Measurements from ENCODE around the gene POLD2.

The POLD2 gene

GRCh38 chr7:44152971-44153947 is 29.9 kb upstream of the POLD2 start:
- DNase-seq (ENCODE audit: low spot score), result no peak

- DNase-seq (ENCODE audit: low spot score), result no peak
These were observed 28.6 kb upstream of the POLD2 start for GRCh38 chr7:44151956-44152355.

GRCh38 chr7:44150966-44151941 is 27.9 kb upstream of the POLD2 start:
- no peak for DNase-seq (ENCODE audit: low spot score)

GRCh38 chr7:44150466-44150832 is 27.1 kb upstream of the POLD2 start:
- DNase-seq (ENCODE audit: low spot score), result no peak

GRCh38 chr7:44149571-44150465 is 26.5 kb upstream of the POLD2 start:
- no peak for DNase-seq (ENCODE audit: low spot score)

- DNase-seq (ENCODE audit: low spot score), result no peak
These were observed 25.7 kb upstream of the POLD2 start for GRCh38 chr7:44148961-44149536.

- DNase-seq (ENCODE audit: low spot score), result no peak
These were observed 24.8 kb upstream of the POLD2 start for GRCh38 chr7:44148166-44148565.

- no peak for DNase-seq (ENCODE audit: low spot score)
These were observed 24.0 kb upstream of the POLD2 start for GRCh38 chr7:44147026-44147991.

GRCh38 chr7:44145969-44146911 is 22.9 kb upstream of the POLD2 start:
- DNase-seq (ENCODE audit: low spot score), result peak; percentile 95

GRCh38 chr7:44145479-44145968 is 22.2 kb upstream of the POLD2 start:
- no peak for DNase-seq (ENCODE audit: low spot score)

- no peak for DNase-seq (ENCODE audit: low spot score)
These were observed 21.7 kb upstream of the POLD2 start for GRCh38 chr7:44144968-44145478.

- no peak for DNase-seq (ENCODE audit: low spot score)
These were observed 21.1 kb upstream of the POLD2 start for GRCh38 chr7:44144426-44144967.

GRCh38 chr7:44143646-44144250 is 20.4 kb upstream of the POLD2 start:
- DNase-seq (ENCODE audit: low spot score), result no peak

- no peak for DNase-seq (ENCODE audit: low spot score)
These were observed 18.7 kb upstream of the POLD2 start for GRCh38 chr7:44142028-44142427.

GRCh38 chr7:44141221-44141850 is 18.0 kb upstream of the POLD2 start, which contains the start of gene MYL7:
Gene MYL7 (minus strand): TSS chr7:44141332. CDS start chr7:44141305, 27 bp downstream.
- DNase-seq (ENCODE audit: low spot score), result no peak

- DNase-seq (ENCODE audit: low spot score), result no peak
These were observed 17.0 kb upstream of the POLD2 start for GRCh38 chr7:44140341-44140740.

All from AG08396 (cell line).